ENCODE data around the gene RAET1G.
A peak's percentile ranks its signal among the peaks of the same experiment; 100 is the strongest.
"Not testable (repeated sequence)": the region's sequence is repeated elsewhere in the genome, so short reads cannot be mapped to it uniquely, and the experiment has no call there.

The RAET1G gene

GRCh38 chr6:149922642-149923326, at the start of gene RAET1G:
TSS of gene RAET1G (minus strand) at chr6:149923121. CDS start at chr6:149923010, 111 bp downstream.
- peak; percentile 95 for DNase-seq
- in situ Hi-C loops (cut with MboI; ENCODE audit: low pct_unique_long_range_greater_than_20kb, low sequenced_read_pairs) = no loop called here

- DNase-seq = no peak
- in situ Hi-C loops (cut with MboI; ENCODE audit: low pct_unique_long_range_greater_than_20kb, low sequenced_read_pairs) = no loop called here
Observed at GRCh38 chr6:149969635-149970034, 46.7 kb upstream of the RAET1G start.

GRCh38 chr6:149968909-149969308, 46.0 kb upstream of the RAET1G start:
- DNase-seq = not testable (repeated sequence)

GRCh38 chr6:149967999-149968398, 45.1 kb upstream of the RAET1G start:
- in situ Hi-C loops (cut with MboI; ENCODE audit: low pct_unique_long_range_greater_than_20kb, low sequenced_read_pairs) = not testable (repeated sequence)

More at GRCh38 chr6:149968909-149969308, 46.0 kb upstream of the RAET1G start:
- in situ Hi-C loops (cut with MboI; ENCODE audit: low pct_unique_long_range_greater_than_20kb, low sequenced_read_pairs) = not testable (repeated sequence)

GRCh38 chr6:149967591-149967990, 44.7 kb upstream of the RAET1G start:
- DNase-seq = no peak
- in situ Hi-C loops (cut with MboI; ENCODE audit: low pct_unique_long_range_greater_than_20kb, low sequenced_read_pairs) = no loop called here

More at GRCh38 chr6:149967999-149968398, 45.1 kb upstream of the RAET1G start:
- DNase-seq = not testable (repeated sequence)

- in situ Hi-C loops (cut with MboI; ENCODE audit: low pct_unique_long_range_greater_than_20kb, low sequenced_read_pairs); DNase-seq: not testable (repeated sequence)
Observed at GRCh38 chr6:149966319-149966718, 43.4 kb upstream of the RAET1G start.

GRCh38 chr6:149965194-149966020, 42.5 kb upstream of the RAET1G start:
- peak; percentile 48 for DNase-seq
- in situ Hi-C loops (cut with MboI; ENCODE audit: low pct_unique_long_range_greater_than_20kb, low sequenced_read_pairs) = no loop called here

GRCh38 chr6:149964308-149965193, 41.6 kb upstream of the RAET1G start:
- DNase-seq = no peak
- in situ Hi-C loops (cut with MboI; ENCODE audit: low pct_unique_long_range_greater_than_20kb, low sequenced_read_pairs) = no loop called here

GRCh38 chr6:149963462-149964307, 40.8 kb upstream of the RAET1G start, which contains the start of gene ULBP1:
TSS of gene ULBP1 (plus strand) at chr6:149963943. CDS start at chr6:149964050, 107 bp downstream.
- peak; percentile 97 for DNase-seq
- in situ Hi-C loops (cut with MboI; ENCODE audit: low pct_unique_long_range_greater_than_20kb, low sequenced_read_pairs) = no loop called here

- no peak for DNase-seq
- in situ Hi-C loops (cut with MboI; ENCODE audit: low pct_unique_long_range_greater_than_20kb, low sequenced_read_pairs) = no loop called here
Observed at GRCh38 chr6:149963212-149963461, 40.2 kb upstream of the RAET1G start.

- no peak for DNase-seq
- in situ Hi-C loops (cut with MboI; ENCODE audit: low pct_unique_long_range_greater_than_20kb, low sequenced_read_pairs) = no loop called here
Observed at GRCh38 chr6:149962461-149963211, 39.7 kb upstream of the RAET1G start.

- in situ Hi-C loops (cut with MboI; ENCODE audit: low pct_unique_long_range_greater_than_20kb, low sequenced_read_pairs) = no loop called here
- peak; percentile 73 for DNase-seq
Observed at GRCh38 chr6:149961728-149962425, 39.0 kb upstream of the RAET1G start.

GRCh38 chr6:149960488-149960887, 37.6 kb upstream of the RAET1G start:
- no peak for DNase-seq
- in situ Hi-C loops (cut with MboI; ENCODE audit: low pct_unique_long_range_greater_than_20kb, low sequenced_read_pairs) = no loop called here

GRCh38 chr6:149959806-149960205, 36.9 kb upstream of the RAET1G start:
- in situ Hi-C loops (cut with MboI; ENCODE audit: low pct_unique_long_range_greater_than_20kb, low sequenced_read_pairs); DNase-seq: not testable (repeated sequence)

- in situ Hi-C loops (cut with MboI; ENCODE audit: low pct_unique_long_range_greater_than_20kb, low sequenced_read_pairs); DNase-seq: not testable (repeated sequence)
Observed at GRCh38 chr6:149958124-149958523, 35.2 kb upstream of the RAET1G start.

GRCh38 chr6:149955654-149956317, 32.9 kb upstream of the RAET1G start:
- DNase-seq; in situ Hi-C loops (cut with MboI; ENCODE audit: low pct_unique_long_range_greater_than_20kb, low sequenced_read_pairs): not testable (repeated sequence)

Data from KBM-7 (cell line).